ENCODE data around the gene ART1. TPM values are rescaled to one million over a fixed set of nuclear protein-coding genes. Genes with fewer than 3 reads are reported as not detected.

ART1 gene
- total RNA-seq, 4 donors from 2014 or later = not detected

GRCh38 chr11:3662856-3663255 lies 17.9 kb downstream of the ART1 start:
- H3K9me3 ChIP-seq = no peaks in the 10 kb centered on the region
- DNase-seq = no peak
- TF ChIP-seq POLR2A (IDR thresholded peaks at IDR 0.05) (no peak), CTCF (IDR thresholded peaks at IDR 0.05) (no peak)
- H3K27ac ChIP-seq = no peak overlapping the region
- H3K27me3 ChIP-seq = no peaks in the 10 kb centered on the region
- no peak overlapping the region for H3K4me3 ChIP-seq
- intact Hi-C loops (cut with DNase I) = no loop called here
- peaks cover 0 to 42% (median 10%) of the 10 kb centered on the region in 3 donors for H3K36me3 ChIP-seq
- H3K4me1 ChIP-seq = no peaks in the 10 kb centered on the region

GRCh38 chr11:3664032-3664630 lies 19.2 kb downstream of the ART1 start:
- Histone ChIP-seq H3K4me1 (no peaks in the 10 kb centered on the region), H3K36me3 (peaks cover 0 to 55% (median 10%) of the 10 kb centered on the region in 3 donors), H3K4me3 (no peak overlapping the region), H3K9me3 (no peaks in the 10 kb centered on the region), H3K27ac (no peak overlapping the region), H3K27me3 (no peaks in the 10 kb centered on the region)
- no peak for TF ChIP-seq POLR2A (IDR thresholded peaks at IDR 0.05)
- intact Hi-C loops (cut with DNase I) = no loop called here
- WGBS, 2 donors = 80 to 84% methylated on average over 9 of the region's 10 CpGs
- no peak for DNase-seq

GRCh38 chr11:3665336-3666022 lies 20.6 kb downstream of the ART1 start:
- H3K27me3 ChIP-seq = no peaks in the 10 kb centered on the region
- no peak for TF ChIP-seq POLR2A (IDR thresholded peaks at IDR 0.05)
- no peak for TF ChIP-seq CTCF (IDR thresholded peaks at IDR 0.05)
- no peaks in the 10 kb centered on the region for H3K4me1 ChIP-seq
- WGBS, 2 donors = 100% methylated on average over 1 to 5 of the region's 6 CpGs
- no peaks in the 10 kb centered on the region for H3K9me3 ChIP-seq
- no peak overlapping the region for H3K27ac ChIP-seq
- intact Hi-C loops (cut with DNase I) = no loop called here
- no peak for DNase-seq
- H3K36me3 ChIP-seq = peaks cover 0 to 69% (median 10%) of the 10 kb centered on the region in 3 donors
- no peak overlapping the region for H3K4me3 ChIP-seq

GRCh38 chr11:3666023-3666530 lies 21.1 kb downstream of the ART1 start:
- Histone ChIP-seq H3K4me1 (no peaks in the 10 kb centered on the region), H3K27ac (no peak overlapping the region), H3K27me3 (no peaks in the 10 kb centered on the region), H3K36me3 (peaks cover 0 to 75% (median 10%) of the 10 kb centered on the region in 3 donors), H3K4me3 (no peak overlapping the region), H3K9me3 (no peaks in the 10 kb centered on the region)
- WGBS, 2 donors = 95% methylated on average over 4 to 8 of the region's 17 CpGs
- no peak for TF ChIP-seq CTCF (IDR thresholded peaks at IDR 0.05)
- no peak for TF ChIP-seq POLR2A (IDR thresholded peaks at IDR 0.05)
- no peak for DNase-seq
- intact Hi-C loops (cut with DNase I) = no loop called here

- intact Hi-C loops (cut with DNase I) = no loop called here
- H3K36me3 ChIP-seq = peaks cover 5 to 88% (median 10%) of the 10 kb centered on the region in 3 donors
- TF ChIP-seq CTCF (IDR thresholded peaks at IDR 0.05) = no peak
- no peak for TF ChIP-seq POLR2A (IDR thresholded peaks at IDR 0.05)
- DNase-seq = no peak
- H3K9me3 ChIP-seq = no peaks in the 10 kb centered on the region
- H3K4me3 ChIP-seq = no peak overlapping the region
- H3K4me1 ChIP-seq = no peaks in the 10 kb centered on the region
- WGBS, 2 donors = 93 to 100% methylated on average over 7 to 44 of the region's 89 CpGs
- H3K27ac ChIP-seq = no peak overlapping the region
- no peaks in the 10 kb centered on the region for H3K27me3 ChIP-seq
Observed at GRCh38 chr11:3667149-3668035, 22.5 kb downstream of the ART1 start.
